ENCODE results near the gene TLCD3A. TPM values are rescaled to one million over a fixed set of nuclear protein-coding genes. Genes with fewer than 3 reads are reported as not detected.

TLCD3A gene
- 10 to 100 TPM in 1 of 4 donors, 1 to 10 TPM in 3; 2.8 to 13.6 (median 7.1) TPM for total RNA-seq

- Histone ChIP-seq H3K36me3 (peaks cover 0 to 4% of the 10 kb centered on the region in 2 donors), H3K4me3 (peak within 1 kb of the TSS; percentile 73 to 91), H3K27me3 (no peaks in the 10 kb centered on the region), H3K27ac (peak within 1 kb of the TSS; percentile 21 to 92 (median 89)), H3K4me1 (peaks cover 0 to 24% (median 7%) of the 10 kb centered on the region in 3 donors), H3K9me3 (no peaks in the 10 kb centered on the region)
- no CpG with 5 or more reads among the region's 126 CpGs for WGBS, 2 donors (ENCODE audit: low coverage in 1 of 2)
- TF ChIP-seq, protein P1, sequence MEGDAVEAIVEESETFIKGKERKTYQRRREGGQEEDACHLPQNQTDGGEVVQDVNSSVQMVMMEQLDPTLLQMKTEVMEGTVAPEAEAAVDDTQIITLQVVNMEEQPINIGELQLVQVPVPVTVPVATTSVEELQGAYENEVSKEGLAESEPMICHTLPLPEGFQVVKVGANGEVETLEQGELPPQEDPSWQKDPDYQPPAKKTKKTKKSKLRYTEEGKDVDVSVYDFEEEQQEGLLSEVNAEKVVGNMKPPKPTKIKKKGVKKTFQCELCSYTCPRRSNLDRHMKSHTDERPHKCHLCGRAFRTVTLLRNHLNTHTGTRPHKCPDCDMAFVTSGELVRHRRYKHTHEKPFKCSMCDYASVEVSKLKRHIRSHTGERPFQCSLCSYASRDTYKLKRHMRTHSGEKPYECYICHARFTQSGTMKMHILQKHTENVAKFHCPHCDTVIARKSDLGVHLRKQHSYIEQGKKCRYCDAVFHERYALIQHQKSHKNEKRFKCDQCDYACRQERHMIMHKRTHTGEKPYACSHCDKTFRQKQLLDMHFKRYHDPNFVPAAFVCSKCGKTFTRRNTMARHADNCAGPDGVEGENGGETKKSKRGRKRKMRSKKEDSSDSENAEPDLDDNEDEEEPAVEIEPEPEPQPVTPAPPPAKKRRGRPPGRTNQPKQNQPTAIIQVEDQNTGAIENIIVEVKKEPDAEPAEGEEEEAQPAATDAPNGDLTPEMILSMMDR (IDR thresholded peaks at IDR 0.05) = peak in 1 of 4 experiments; percentile 3
- TF ChIP-seq POLR2A (IDR thresholded peaks at IDR 0.05) (peak; percentile 19 to 27), POLR2AphosphoS5 (IDR thresholded peaks at IDR 0.05) (no peak)
- ATAC-seq = peak; percentile 93
These were observed at the start of gene TLCD3A for GRCh38 chr17:732067-732901. TSS of gene TLCD3A (plus strand) at chr17:732596. CDS start at chr17:732648, 52 bp downstream.

GRCh38 chr17:683040-683439 is 49.4 kb upstream of the TLCD3A start:
- Histone ChIP-seq H3K36me3 (peaks cover 0 to 32% of the 10 kb centered on the region in 2 donors), H3K9me3 (no peaks in the 10 kb centered on the region), H3K4me3 (no peak overlapping the region), H3K27ac (no peak overlapping the region), H3K4me1 (no peaks in the 10 kb centered on the region), H3K27me3 (no peaks in the 10 kb centered on the region)
- WGBS, 2 donors (ENCODE audit: low coverage in 1 of 2) = 83 to 91% methylated on average over 1 of the region's 1 CpG
- TF ChIP-seq, protein P1 (IDR thresholded peaks at IDR 0.05) = no peak
- no peak for TF ChIP-seq POLR2A (IDR thresholded peaks at IDR 0.05)
- TF ChIP-seq EP300 (IDR thresholded peaks at IDR 0.05) = no peak
- TF ChIP-seq POLR2AphosphoS5 (IDR thresholded peaks at IDR 0.05) = no peak
- no peak for ATAC-seq

DNA sequence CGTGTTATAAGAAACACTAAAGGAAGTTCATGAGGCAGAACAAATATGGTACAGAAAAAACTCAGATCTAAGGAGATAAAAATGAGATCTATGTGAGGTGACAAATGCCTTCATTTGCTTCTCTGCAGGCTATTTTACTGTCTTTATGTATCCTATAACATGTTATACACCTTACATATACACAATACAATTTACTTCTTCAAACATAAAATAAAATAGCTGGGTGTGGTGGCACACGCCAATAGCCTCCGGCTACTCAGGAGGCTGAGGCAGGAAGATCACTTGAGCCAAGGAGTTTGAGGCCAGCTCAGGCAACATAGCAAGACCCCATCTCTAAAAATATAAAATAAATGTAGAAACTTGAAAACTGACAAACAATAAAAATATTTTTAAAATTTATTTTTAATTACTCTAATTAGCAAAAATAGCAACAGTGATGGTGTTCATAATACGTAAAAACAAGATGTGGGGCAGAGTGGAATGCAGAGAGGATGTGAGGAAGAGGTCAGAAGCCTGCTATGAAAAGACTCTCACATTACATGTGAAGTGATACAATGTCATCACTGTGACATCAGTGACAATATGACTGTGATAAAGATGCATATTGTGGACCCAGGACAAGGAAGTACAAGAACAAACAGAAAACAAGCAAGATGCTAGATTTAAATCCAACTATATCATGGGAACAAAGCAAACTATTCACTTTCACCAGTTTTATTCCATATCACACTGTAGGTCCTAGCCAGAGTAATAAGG is 48.7 kb upstream of the TLCD3A start:
- Histone ChIP-seq H3K4me3 (no peak overlapping the region), H3K4me1 (no peaks in the 10 kb centered on the region), H3K27me3 (no peaks in the 10 kb centered on the region), H3K36me3 (peaks cover 0 to 35% of the 10 kb centered on the region in 2 donors), H3K27ac (no peak overlapping the region), H3K9me3 (no peaks in the 10 kb centered on the region)
- TF ChIP-seq, protein P1 (IDR thresholded peaks at IDR 0.05) = no peak
- TF ChIP-seq EP300 (IDR thresholded peaks at IDR 0.05) = no peak
- TF ChIP-seq POLR2A (IDR thresholded peaks at IDR 0.05) = no peak
- 86 to 98% methylated on average over 4 of the region's 4 CpGs for WGBS, 2 donors (ENCODE audit: low coverage in 1 of 2)
- ATAC-seq = no peak

- Histone ChIP-seq H3K36me3 (peaks cover 0 to 48% of the 10 kb centered on the region in 2 donors), H3K4me3 (no peak overlapping the region), H3K4me1 (no peaks in the 10 kb centered on the region), H3K9me3 (no peaks in the 10 kb centered on the region), H3K27ac (no peak overlapping the region), H3K27me3 (no peaks in the 10 kb centered on the region)
- TF ChIP-seq POLR2A (IDR thresholded peaks at IDR 0.05) = no peak
- ATAC-seq = no peak
- whole genome bisulfite sequencing, 2 donors (ENCODE audit: low coverage in 1 of 2) = 84 to 92% methylated on average over 5 to 6 of the region's 6 CpGs
These were observed 47.4 kb upstream of the TLCD3A start for GRCh38 chr17:685006-685405.

DNA sequence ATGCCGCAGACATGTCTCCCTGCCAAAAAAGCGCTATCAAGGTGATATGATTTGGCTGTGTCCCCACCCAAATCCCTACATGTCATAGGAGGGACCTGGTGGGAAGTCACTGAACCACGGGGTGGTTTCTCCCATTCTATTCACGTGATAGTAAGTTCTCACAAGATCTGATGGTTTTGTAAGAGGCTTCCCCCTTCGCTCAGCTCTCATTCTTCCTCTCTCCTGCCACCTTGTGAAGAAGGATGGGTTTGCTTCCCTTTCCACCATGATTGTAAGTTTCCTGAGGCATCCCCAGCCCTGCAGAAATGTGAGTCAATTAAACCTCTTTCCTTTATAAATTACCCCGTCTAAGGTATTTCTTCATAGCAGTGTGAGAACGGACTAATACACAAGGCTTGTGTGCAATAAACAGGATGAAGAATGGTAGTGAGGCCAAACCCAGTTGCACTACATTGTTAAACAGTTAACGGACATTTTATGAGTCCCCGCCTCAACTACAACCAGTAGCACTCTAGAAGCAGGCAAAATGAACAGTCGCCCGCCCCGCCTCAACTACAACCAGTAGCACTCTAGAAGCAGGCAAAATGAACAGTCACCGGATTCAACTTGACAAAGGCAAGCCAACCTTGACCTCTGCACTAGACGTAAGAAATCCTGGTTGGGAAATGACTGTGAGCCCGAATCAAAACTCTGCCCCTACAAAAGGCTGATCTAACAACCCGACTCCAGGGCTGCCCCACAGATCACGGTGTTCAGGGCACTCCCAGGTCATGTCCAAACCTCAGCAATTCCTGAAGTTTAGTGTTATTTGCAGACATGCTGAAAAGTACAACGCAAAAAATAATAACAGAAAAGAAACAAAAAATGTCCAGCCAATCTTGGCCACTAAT is 44.1 kb upstream of the TLCD3A start:
- TF ChIP-seq POLR2AphosphoS5 (IDR thresholded peaks at IDR 0.05) = no peak
- TF ChIP-seq, protein P1 (IDR thresholded peaks at IDR 0.05) = peak in 3 of 4 experiments; percentile 44 to 53 (median 46)
- Histone ChIP-seq H3K27me3 (no peaks in the 10 kb centered on the region), H3K27ac (no peak overlapping the region), H3K4me1 (peaks cover 0 to 2% (median 0%) of the 10 kb centered on the region in 3 donors), H3K4me3 (no peak overlapping the region), H3K36me3 (peaks cover 0 to 77% of the 10 kb centered on the region in 2 donors), H3K9me3 (no peaks in the 10 kb centered on the region)
- WGBS, 2 donors (ENCODE audit: low coverage in 1 of 2) = 72 to 74% methylated on average over 11 to 18 of the region's 18 CpGs
- no peak for ATAC-seq

All from gastroesophageal sphincter (tissue), 4 donors.